NCI-H2107 treated with DMSO at 0.1 percent for 48 hours (cell line): Measurements from ENCODE around the gene PGP.

ENCODE experiments used
- DNase-seq: peaks from one replicate; lab custom pipeline; 2025; ENCODE audit not compliant: unreplicated experiment; lab: John Stamatoyannopoulos, UW

PGP gene

GRCh38 chr16:2167068-2167638 is 47.5 kb downstream of the PGP start:
- DNase-seq = no peak

DNA sequence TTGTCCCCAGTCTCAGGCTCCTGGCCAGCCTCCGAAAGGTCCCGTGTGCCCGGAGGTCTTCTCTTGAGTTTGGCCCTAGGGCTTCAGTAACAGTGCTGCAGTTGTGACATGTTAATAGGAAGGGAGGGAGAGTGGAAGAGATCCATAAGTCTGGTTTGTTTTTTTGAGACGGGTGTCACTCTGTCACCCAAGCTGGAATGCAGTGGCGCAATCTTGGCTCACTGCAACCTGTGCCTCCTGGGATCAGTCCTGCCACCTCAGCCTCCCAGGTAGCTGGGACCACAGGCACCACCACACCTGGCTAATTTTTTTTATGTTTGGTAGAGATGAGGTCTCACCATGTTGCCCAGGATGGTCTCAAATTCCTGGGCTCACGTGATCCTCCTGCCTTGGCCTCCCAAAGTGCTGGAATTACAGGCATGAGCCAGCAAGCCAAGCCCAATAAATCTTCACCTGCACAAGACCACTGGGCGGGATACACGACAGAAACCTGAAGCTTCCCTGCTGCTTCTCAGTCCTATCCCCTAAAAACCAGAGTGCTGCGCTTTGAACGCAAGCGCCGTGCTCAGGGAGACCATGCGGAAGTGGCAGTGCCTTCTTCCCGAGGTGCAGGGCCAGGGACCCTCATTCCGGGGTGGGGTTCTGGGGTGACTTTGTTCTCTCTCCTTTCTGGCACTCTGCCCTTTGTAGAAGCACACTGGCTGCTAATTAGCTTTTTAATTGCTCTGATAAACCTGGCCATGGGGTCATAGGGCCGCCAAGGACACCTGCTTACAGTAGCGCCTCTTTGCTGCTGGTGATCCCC is 48.2 kb downstream of the PGP start:
- no peak for DNase-seq

DNA sequence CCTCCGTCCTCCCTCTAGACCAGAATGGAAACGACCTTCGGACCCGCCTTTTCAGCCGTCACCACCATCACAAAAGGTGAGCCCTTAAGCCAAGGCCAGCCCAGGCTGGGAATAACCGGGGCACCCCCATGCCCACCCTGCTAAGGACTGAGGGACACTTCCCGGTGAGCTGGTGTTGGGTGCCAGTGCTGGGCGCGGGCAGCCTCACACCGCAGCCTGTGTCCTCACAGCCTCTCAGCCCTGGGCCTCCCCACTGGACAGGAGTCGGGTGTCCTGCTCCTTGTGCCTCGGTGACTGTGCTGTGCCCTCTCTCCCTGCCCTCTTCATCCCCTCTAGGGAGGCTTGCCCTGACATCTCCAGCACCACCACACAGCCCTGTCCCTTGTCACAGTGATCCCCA is 48.8 kb downstream of the PGP start:
- no peak for DNase-seq

DNA sequence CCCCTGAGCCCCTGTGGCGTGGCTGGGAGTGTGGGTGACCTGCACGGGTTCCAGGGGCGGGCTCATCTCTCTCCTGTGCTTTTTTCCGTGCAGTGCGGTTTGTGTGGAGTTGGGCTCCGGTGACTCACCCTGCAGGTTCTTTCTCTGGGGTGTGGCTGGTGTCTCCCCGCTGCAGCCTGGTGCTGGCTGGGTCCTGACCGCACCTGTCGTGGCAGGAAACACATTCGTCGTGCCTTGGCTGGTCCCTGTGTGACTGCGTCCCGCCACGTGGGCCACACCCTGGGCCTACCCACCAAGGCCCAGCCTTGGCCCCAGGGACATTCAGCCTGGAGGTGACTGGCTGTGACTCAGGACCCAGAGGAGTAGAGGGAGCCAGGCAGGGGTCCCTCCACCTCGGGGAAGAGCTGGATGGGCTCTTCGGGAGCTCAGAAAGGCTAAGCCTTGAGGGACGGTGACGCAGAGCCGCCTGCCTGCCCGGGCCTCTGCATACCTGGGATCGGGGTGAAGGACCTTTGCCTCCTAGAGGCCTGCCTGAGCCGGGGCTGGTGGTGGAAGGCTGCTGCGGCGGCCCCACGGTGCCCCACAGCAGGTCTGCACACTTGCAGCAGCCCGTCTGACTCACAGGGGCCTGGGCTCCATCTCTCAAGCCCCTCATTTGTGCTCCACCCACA is 51.3 kb downstream of the PGP start:
- DNase-seq = no peak

GRCh38 chr16:2162676-2163118 is 51.9 kb downstream of the PGP start:
- no peak for DNase-seq

DNA sequence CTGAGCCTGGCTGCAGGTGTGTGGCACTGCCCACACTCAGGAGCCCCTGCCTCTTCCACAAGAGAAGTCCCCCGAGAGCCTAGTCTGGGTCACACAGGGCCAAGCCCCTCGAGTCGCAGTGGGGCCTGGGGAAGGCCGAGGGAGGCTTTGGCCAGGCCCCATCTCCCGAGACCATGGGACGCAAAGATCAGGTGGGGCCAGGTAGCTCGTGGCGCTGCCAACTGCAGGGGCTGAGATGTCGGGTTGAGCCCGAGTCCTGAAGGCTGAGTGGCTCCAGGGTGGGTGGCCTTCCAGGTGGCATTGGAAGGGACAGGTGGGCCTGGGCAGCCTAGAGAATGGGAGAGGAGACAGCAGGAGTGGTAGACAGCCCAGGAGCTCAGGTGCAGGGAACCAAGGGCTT is 52.7 kb downstream of the PGP start:
- DNase-seq = no peak
